Measurements from ENCODE around the gene NIP7.

GRCh38 chr16:69328854-69329316, 10.7 kb upstream of the NIP7 start:
- TF ChIP-seq POLR2A (IDR thresholded peaks at IDR 0.05) (no peak), CTCF (IDR thresholded peaks at IDR 0.05) (no peak)

Data from upper lobe of left lung (tissue), 4 donors.